Activated naive CD4-positive, alpha-beta T cell (primary cell): Measurements from ENCODE around the gene ATP6V1G3.
"Not testable (repeated sequence)": the region's sequence is repeated elsewhere in the genome, so short reads cannot be mapped to it uniquely, and the experiment has no call there.

Experiments used
- DNase-seq, 4 experiments: peaks; one replicate each; lab custom pipeline; 2025; lab: John Stamatoyannopoulos, UW

Gene ATP6V1G3

GRCh38 chr1:198496216-198497143 lies 44.0 kb downstream of the ATP6V1G3 start:
- no peak for DNase-seq

- no peak for DNase-seq
Observed at GRCh38 chr1:198495631-198496030, 44.8 kb downstream of the ATP6V1G3 start.

- DNase-seq, result no peak
Observed at GRCh38 chr1:198494658-198495103, 45.8 kb downstream of the ATP6V1G3 start.

GRCh38 chr1:198494139-198494538 lies 46.3 kb downstream of the ATP6V1G3 start:
- DNase-seq, result no peak

GRCh38 chr1:198493329-198493728 lies 47.2 kb downstream of the ATP6V1G3 start:
- DNase-seq, result no peak

- no peak for DNase-seq
Observed at GRCh38 chr1:198492872-198493271, 47.6 kb downstream of the ATP6V1G3 start.

GRCh38 chr1:198491596-198491995 lies 48.9 kb downstream of the ATP6V1G3 start:
- no peak for DNase-seq

GRCh38 chr1:198491028-198491427 lies 49.5 kb downstream of the ATP6V1G3 start:
- no peak for DNase-seq

GRCh38 chr1:198490224-198490623 lies 50.3 kb downstream of the ATP6V1G3 start:
- DNase-seq, result no peak

- no peak for DNase-seq
Observed at GRCh38 chr1:198486903-198487302, 53.6 kb downstream of the ATP6V1G3 start.

- DNase-seq, result no peak
Observed at GRCh38 chr1:198483645-198484044, 56.8 kb downstream of the ATP6V1G3 start.

GRCh38 chr1:198483006-198483405 lies 57.5 kb downstream of the ATP6V1G3 start:
- DNase-seq, result no peak

GRCh38 chr1:198481661-198482060 lies 58.8 kb downstream of the ATP6V1G3 start:
- DNase-seq, result no peak

- no peak for DNase-seq
Observed at GRCh38 chr1:198480876-198481275, 59.6 kb downstream of the ATP6V1G3 start.

GRCh38 chr1:198477354-198477753 lies 63.1 kb downstream of the ATP6V1G3 start:
- not testable (repeated sequence) for DNase-seq
